A549 (cell line): ENCODE measurements around the gene SNX11. TPM values are rescaled to one million over a fixed set of nuclear protein-coding genes. Genes with fewer than 3 reads are reported as not detected.
A peak's percentile ranks its signal among the peaks of the same experiment; 100 is the strongest.

Source experiments
- ATAC-seq, 2 experiments: fragments of 200-7000 bp in 1 of 2; fragments of >200 bp in 1 of 2; cut with Nextera tagmentation in 1 of 2; cut with Tn5 transposase in 1 of 2; 3 replicates each; pipeline versions ENCODE4 v1.8.0 to v1.9.1; 2018 to 2020; ENCODE audit warnings: mild to moderate bottlenecking in 1 of 2, moderate library complexity in 1 of 2
- CTCF ChIA-PET: fragments of 300-600 bp; sonication (Branson Sonifier 250); formaldehyde crosslinking; extraction: SDS; loops from one replicate; lab custom pipeline; 2021; ENCODE audit warnings: antibody characterized with exemption, inconsistent platforms; lab: Yijun Ruan, JAX
- POLR2A ChIA-PET: fragments of 350-600 bp; formaldehyde crosslinking; extraction: SDS; loops from one replicate; lab custom pipeline; 2021; ENCODE audit warnings: antibody characterized with exemption, inconsistent platforms; lab: Yijun Ruan, JAX
- DNase-seq, 2 experiments: peaks; one replicate each; pipeline versions ENCODE4 v3.0.0 to v3.0.0-alpha.2; 2011 to 2016; ENCODE audit warnings: low read depth in 1 of 2, low spot score in 1 of 2
- FAIRE-seq: peaks from 2 replicates; lab custom pipeline; 2011; peaks lifted over from hg19 to GRCh38; lab: Jason Lieb, UNC
- H3K27ac ChIP-seq, 2 experiments: fragments of >200 bp; sonication (Bioruptor Twin); formaldehyde crosslinking; 3 replicates each; pipeline ENCODE4 v1.5.1; 2016 to 2017
- H3K4me1 ChIP-seq: fragments of >200 bp; sonication (Bioruptor Twin); formaldehyde crosslinking; 3 replicates; pipeline ENCODE4 v1.6.1; 2016
- H3K4me2 ChIP-seq: fragments of >200 bp; sonication (Bioruptor Twin); formaldehyde crosslinking; 3 replicates; pipeline ENCODE4 v1.6.1; 2016
- H3K4me3 ChIP-seq: fragments of >200 bp; sonication (Bioruptor Twin); formaldehyde crosslinking; 3 replicates; pipeline ENCODE4 v1.5.1; 2016
- H3K9me3 ChIP-seq: fragments of >200 bp; sonication (Bioruptor Twin); formaldehyde crosslinking; 3 replicates; pipeline ENCODE4 v1.6.1; 2016
- CBX8 ChIP-seq: fragments of 200-600 bp; sonication (generic); IDR thresholded peaks from 2 replicates; pipeline ENCODE4 v1.6.1; 2016
- CHD2 ChIP-seq: fragments of 150-350 bp; IDR thresholded peaks from 2 replicates; pipeline ENCODE4 v1.6.1; 2014; ENCODE audit warnings: low read length; ENCODE audit not compliant: partially characterized antibody
- FOSL2 ChIP-seq, 2 experiments: fragments of 450-650 bp in 1 of 2; fragments of >200 bp in 1 of 2; sonication (Bioruptor Twin) in 1 of 2; formaldehyde crosslinking; IDR thresholded peaks; 2 replicates each; pipeline versions ENCODE4 v1.5.0 to v1.6.1; 2016 to 2020; ENCODE audit warnings: mild to moderate bottlenecking in 1 of 2, moderate library complexity in 1 of 2
- FOXS1 ChIP-seq: fragments of 250-450 bp; sonication (Bioruptor Pico); IDR thresholded peaks from 2 replicates; pipeline ENCODE4 v1.5.0; 2020; ENCODE audit warnings: mild to moderate bottlenecking, moderate library complexity
- GATA3 ChIP-seq: IDR thresholded peaks from 2 replicates; pipeline ENCODE4 v1.6.1; 2012; ENCODE audit warnings: borderline replicate concordance
- HDAC2 ChIP-seq: fragments of 200-600 bp; sonication (generic); IDR thresholded peaks from 2 replicates; pipeline ENCODE4 v1.6.1; 2016
- HES2 ChIP-seq: fragments of >200 bp; sonication (Bioruptor Twin); formaldehyde crosslinking; IDR thresholded peaks from 2 replicates; pipeline ENCODE4 v1.6.1; 2016
- HOXB13 ChIP-seq: fragments of 250-450 bp; sonication (Bioruptor Pico); IDR thresholded peaks from 2 replicates; pipeline ENCODE4 v1.5.0; 2020; ENCODE audit warnings: low read depth, mild to moderate bottlenecking, moderate library complexity
- JUNB ChIP-seq: fragments of >200 bp; sonication (Bioruptor Twin); formaldehyde crosslinking; IDR thresholded peaks from 2 replicates; pipeline ENCODE4 v1.6.1; 2016
- MYC ChIP-seq: IDR thresholded peaks from 2 replicates; pipeline ENCODE4 v1.6.1; 2012; ENCODE audit warnings: mild to moderate bottlenecking, inconsistent platforms, low read length, improper control_type of control experiment, borderline replicate concordance
- NPAS2 ChIP-seq: fragments of 250-450 bp; sonication (Bioruptor Pico); IDR thresholded peaks from 2 replicates; pipeline ENCODE4 v1.8.0; 2022; ENCODE audit warnings: mild to moderate bottlenecking, moderate library complexity, borderline replicate concordance
- PHF8 ChIP-seq: fragments of 200-600 bp; sonication (generic); IDR thresholded peaks from 2 replicates; pipeline ENCODE4 v1.6.1; 2016; ENCODE audit warnings: low read depth, mild to moderate bottlenecking, antibody characterized with exemption, moderate library complexity, borderline replicate concordance
- POLR2A ChIP-seq: IDR thresholded peaks from 2 replicates; pipeline ENCODE4 v1.6.1; 2012; ENCODE audit warnings: mild to moderate bottlenecking, low read length
- POLR2AphosphoS2 ChIP-seq: conservative IDR thresholded peaks from 2 replicates; pipeline ENCODE4 v1.6.1; 2012; ENCODE audit warnings: low read length, improper control_type of control experiment, inconsistent platforms
- RAD21 ChIP-seq, 2 experiments: fragments of >200 bp in 1 of 2; sonication (Bioruptor Twin) in 1 of 2; formaldehyde crosslinking in 1 of 2; IDR thresholded peaks in 1 of 2; conservative IDR thresholded peaks in 1 of 2; 2 replicates in 1 of 2; 3 replicates in 1 of 2; pipeline ENCODE4 v1.6.1; 2012 to 2018; ENCODE audit warnings: inconsistent platforms in 1 of 2
- RARB ChIP-seq: fragments of 250-450 bp; sonication (Bioruptor Pico); IDR thresholded peaks from 2 replicates; pipeline ENCODE4 v1.8.0; 2021; ENCODE audit warnings: mild to moderate bottlenecking, moderate library complexity
- SMC3 ChIP-seq: fragments of >200 bp; sonication (Bioruptor Twin); formaldehyde crosslinking; IDR thresholded peaks from 3 replicates; pipeline ENCODE4 v1.6.1; 2018; ENCODE audit warnings: inconsistent platforms
- SREBF2 ChIP-seq: fragments of 450-650 bp; IDR thresholded peaks from 2 replicates; pipeline ENCODE4 v1.6.1; 2014; ENCODE audit warnings: mild to moderate bottlenecking, moderate library complexity
- TFCP2L1 ChIP-seq: fragments of 250-450 bp; sonication (Bioruptor Pico); IDR thresholded peaks from 2 replicates; pipeline ENCODE4 v1.5.0; 2021; ENCODE audit warnings: mild to moderate bottlenecking
- USF2 ChIP-seq: fragments of 450-650 bp; IDR thresholded peaks from 2 replicates; pipeline ENCODE4 v1.6.1; 2014; ENCODE audit warnings: antibody characterized with exemption
- WGBS: methylation state at CpG from one replicate; pipeline ENCODE4 v1.1.6; 2017; ENCODE audit errors: missing lambda C conversion rate; 5-methylcytosine and 5-hydroxymethylcytosine counted together
- polyA plus RNA-seq, 4 experiments: library from polyadenylated mRNA; depleted of rRNA in 3 of 4; stranded (reverse); fragments of >200 nt; fragmentation: RNase III in 1 of 4; extraction: RNeasy Plus Mini Kit Qiagen cat#74134 plus additional on column Dnase treatment in 1 of 4; gene quantifications; 2 replicates in 3 of 4; 3 replicates in 1 of 4; pipeline ENCODE4 v1.2.3, GENCODE V29; 2011 to 2017
- TF ChIP-seq, protein P1 (sequence below): fragments of >200 bp; sonication (Bioruptor Twin); formaldehyde crosslinking; IDR thresholded peaks from 3 replicates; pipeline ENCODE4 v1.5.1; 2016

The SNX11 gene
- polyA plus RNA-seq, 2 of the 4 experiments (the other 2 are of a cell fraction) = 22.3 to 28.4 TPM

GRCh38 chr17:48153691-48154358 is 46.3 kb downstream of the SNX11 start:
- H3K4me1 ChIP-seq = peaks cover 5% of the 10 kb centered on the region
- WGBS = 36% methylated on average over 6 of the region's 6 CpGs
- peak overlapping the region; percentile 15; the same call in 1 of the 3 replicates for H3K4me2 ChIP-seq
- CTCF ChIA-PET = interaction anchor here (0.5 to 2.7 kb wide), 50 partner anchors 8 to 731 kb away, joined by 3 to 15 read pairs (median 3); partner anchors contain the start of genes HOXB13 and HOXB5
- DNase-seq = peak; percentile 74 to 75
- no peak overlapping the region for H3K27ac ChIP-seq
- FAIRE-seq = no peak
- peak; percentile 72 to 87 for ATAC-seq
- H3K9me3 ChIP-seq = no peaks in the 10 kb centered on the region
- POLR2A ChIA-PET = no interaction called here
- no peak overlapping the region for H3K4me3 ChIP-seq
- TF ChIP-seq SMC3 = peak; percentile 52; the same call in 2 of the 3 replicates
- peak; percentile 62 for TF ChIP-seq CHD2
- peak; percentile 78 to 84 for TF ChIP-seq RAD21 (conservative IDR thresholded peaks at IDR 0.05 in 1 of 2, IDR thresholded peaks at IDR 0.05 in 1 of 2)
- no peak for TF ChIP-seq RARB (CRISPR knock-in tag)
- peak; percentile 77 for TF ChIP-seq USF2
- TF ChIP-seq, protein P1, sequence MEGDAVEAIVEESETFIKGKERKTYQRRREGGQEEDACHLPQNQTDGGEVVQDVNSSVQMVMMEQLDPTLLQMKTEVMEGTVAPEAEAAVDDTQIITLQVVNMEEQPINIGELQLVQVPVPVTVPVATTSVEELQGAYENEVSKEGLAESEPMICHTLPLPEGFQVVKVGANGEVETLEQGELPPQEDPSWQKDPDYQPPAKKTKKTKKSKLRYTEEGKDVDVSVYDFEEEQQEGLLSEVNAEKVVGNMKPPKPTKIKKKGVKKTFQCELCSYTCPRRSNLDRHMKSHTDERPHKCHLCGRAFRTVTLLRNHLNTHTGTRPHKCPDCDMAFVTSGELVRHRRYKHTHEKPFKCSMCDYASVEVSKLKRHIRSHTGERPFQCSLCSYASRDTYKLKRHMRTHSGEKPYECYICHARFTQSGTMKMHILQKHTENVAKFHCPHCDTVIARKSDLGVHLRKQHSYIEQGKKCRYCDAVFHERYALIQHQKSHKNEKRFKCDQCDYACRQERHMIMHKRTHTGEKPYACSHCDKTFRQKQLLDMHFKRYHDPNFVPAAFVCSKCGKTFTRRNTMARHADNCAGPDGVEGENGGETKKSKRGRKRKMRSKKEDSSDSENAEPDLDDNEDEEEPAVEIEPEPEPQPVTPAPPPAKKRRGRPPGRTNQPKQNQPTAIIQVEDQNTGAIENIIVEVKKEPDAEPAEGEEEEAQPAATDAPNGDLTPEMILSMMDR = peak; percentile 84
- TF ChIP-seq HES2 = no peak
- 0 out of 2 replicates have a peak, but pooled peaks have one; percentile 34 for TF ChIP-seq MYC

GRCh38 chr17:48155889-48156611 is 48.5 kb downstream of the SNX11 start:
- Histone ChIP-seq H3K27ac (no peak overlapping the region), H3K4me3 (no peak overlapping the region), H3K9me3 (no peaks in the 10 kb centered on the region), H3K4me2 (no peak overlapping the region), H3K4me1 (peaks cover 5% of the 10 kb centered on the region)
- WGBS = 93% methylated on average over 21 of the region's 21 CpGs
- ATAC-seq (no peak), FAIRE-seq (no peak), DNase-seq (no peak)
- no peak for TF ChIP-seq CHD2
- no peak for TF ChIP-seq CBX8
- no peak for TF ChIP-seq POLR2AphosphoS2
- no peak for TF ChIP-seq HDAC2
- TF ChIP-seq JUNB = no peak
- no peak for TF ChIP-seq FOSL2 (IDR thresholded peaks at IDR 0.05)
- TF ChIP-seq FOSL2 (CRISPR knock-in tag; IDR thresholded peaks at IDR 0.05) = no peak
- TF ChIP-seq NPAS2 = no peak
- TF ChIP-seq TFCP2L1 (CRISPR knock-in tag) = no peak
- TF ChIP-seq SREBF2 = no peak
- TF ChIP-seq RAD21 (conservative IDR thresholded peaks at IDR 0.05 in 1 of 2, IDR thresholded peaks at IDR 0.05 in 1 of 2) = no peak
- no peak for TF ChIP-seq FOXS1
- no peak for TF ChIP-seq HOXB13 (CRISPR knock-in tag)
- no peak for TF ChIP-seq POLR2A
- no peak for TF ChIP-seq GATA3
- TF ChIP-seq PHF8 = no peak
- POLR2A ChIA-PET = no interaction called here
- CTCF ChIA-PET = interaction anchor here (0.6 to 2.7 kb wide), 11 partner anchors 10 to 462 kb away, joined by 3 to 12 read pairs (median 3); partner anchors contain the start of gene HOXB5
